ENCODE data around the gene MXD4.

DNA sequence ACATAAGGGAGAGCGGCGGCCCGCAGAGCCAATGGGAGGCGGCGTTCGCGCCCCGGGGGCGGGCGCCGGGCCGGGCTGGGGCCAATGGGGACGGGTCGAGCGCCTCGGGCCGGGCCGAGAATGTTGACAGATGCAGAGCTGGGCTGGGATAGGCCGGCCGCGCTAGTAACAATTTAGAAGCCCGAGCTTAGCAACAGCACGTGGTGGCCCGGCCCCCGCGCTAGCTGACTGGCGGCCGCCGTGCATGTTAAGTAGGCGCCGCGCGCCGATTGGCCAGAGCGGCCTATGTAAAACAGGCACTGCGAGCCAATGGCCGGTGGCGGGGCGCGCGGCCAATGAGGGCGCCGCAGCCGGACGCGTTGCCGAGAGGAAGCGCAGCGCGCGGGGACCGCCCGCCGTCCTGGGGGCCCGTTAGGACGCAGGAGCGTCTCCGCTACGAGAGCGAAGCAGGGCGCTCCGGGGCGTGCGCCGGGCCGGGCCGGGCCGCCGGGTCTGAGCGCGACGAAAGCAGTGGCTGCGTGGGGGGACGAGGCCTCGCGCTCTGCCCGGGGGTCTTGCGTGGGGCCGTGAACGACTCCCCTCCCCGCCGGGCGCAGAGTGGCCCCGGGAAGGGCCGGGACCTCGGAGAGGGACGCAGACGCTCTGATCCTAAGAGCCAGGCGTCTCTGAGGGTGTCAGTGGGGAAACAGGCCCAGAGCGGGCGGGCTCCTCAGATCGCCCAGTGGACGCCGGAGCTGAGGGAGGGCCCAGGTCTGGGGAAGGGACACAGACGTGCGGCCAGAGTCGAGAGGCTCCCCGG lies 435 bp upstream of the MXD4 start:
- TF ChIP-seq, protein P1, sequence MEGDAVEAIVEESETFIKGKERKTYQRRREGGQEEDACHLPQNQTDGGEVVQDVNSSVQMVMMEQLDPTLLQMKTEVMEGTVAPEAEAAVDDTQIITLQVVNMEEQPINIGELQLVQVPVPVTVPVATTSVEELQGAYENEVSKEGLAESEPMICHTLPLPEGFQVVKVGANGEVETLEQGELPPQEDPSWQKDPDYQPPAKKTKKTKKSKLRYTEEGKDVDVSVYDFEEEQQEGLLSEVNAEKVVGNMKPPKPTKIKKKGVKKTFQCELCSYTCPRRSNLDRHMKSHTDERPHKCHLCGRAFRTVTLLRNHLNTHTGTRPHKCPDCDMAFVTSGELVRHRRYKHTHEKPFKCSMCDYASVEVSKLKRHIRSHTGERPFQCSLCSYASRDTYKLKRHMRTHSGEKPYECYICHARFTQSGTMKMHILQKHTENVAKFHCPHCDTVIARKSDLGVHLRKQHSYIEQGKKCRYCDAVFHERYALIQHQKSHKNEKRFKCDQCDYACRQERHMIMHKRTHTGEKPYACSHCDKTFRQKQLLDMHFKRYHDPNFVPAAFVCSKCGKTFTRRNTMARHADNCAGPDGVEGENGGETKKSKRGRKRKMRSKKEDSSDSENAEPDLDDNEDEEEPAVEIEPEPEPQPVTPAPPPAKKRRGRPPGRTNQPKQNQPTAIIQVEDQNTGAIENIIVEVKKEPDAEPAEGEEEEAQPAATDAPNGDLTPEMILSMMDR (conservative IDR thresholded peaks at IDR 0.05 in 1 of 2, IDR thresholded peaks at IDR 0.05 in 1 of 2; ENCODE audit: extremely low read depth in 1 of 2, insufficient read depth in 1 of 2, low read depth in 1 of 2, low read length in 2 of 2) = no peak
- no peak for TF ChIP-seq EZH2 (IDR thresholded peaks at IDR 0.05; ENCODE audit: borderline replicate concordance, low read length)
